Chondrocyte (in vitro differentiated cells): ENCODE results near the gene ADAMTS3. TPM values are rescaled to one million over a fixed set of nuclear protein-coding genes. Genes with fewer than 3 reads are reported as not detected.
A peak's percentile ranks its signal among the peaks of the same experiment; 100 is the strongest.

Source experiments
- DNase-seq: peaks from one replicate; pipeline ENCODE4 v3.0.0; 2021; ENCODE audit warnings: mixed read lengths, low spot score
- H3K27ac Mint-ChIP-seq: one replicate; pipeline ENCODE4 v1.8.0; 2021; ENCODE audit warnings: mild to moderate bottlenecking, moderate library complexity, mixed read lengths; ENCODE audit not compliant: unreplicated experiment
- H3K27me3 Mint-ChIP-seq: 2 replicates; pipeline ENCODE4 v1.8.0; 2021; ENCODE audit warnings: low read depth, mixed read lengths
- H3K36me3 Mint-ChIP-seq: 2 replicates; pipeline ENCODE4 v1.8.0; 2021; ENCODE audit warnings: low read depth, mixed read lengths
- H3K4me1 Mint-ChIP-seq: 2 replicates; pipeline ENCODE4 v1.8.0; 2021; ENCODE audit warnings: low read depth, mild to moderate bottlenecking, mixed read lengths
- H3K4me3 Mint-ChIP-seq: one replicate; pipeline ENCODE4 v1.8.0; 2021; ENCODE audit warnings: mild to moderate bottlenecking, moderate library complexity, mixed read lengths; ENCODE audit not compliant: unreplicated experiment
- H3K9me3 Mint-ChIP-seq: 2 replicates; pipeline ENCODE4 v1.8.0; 2021; ENCODE audit warnings: low read depth, mixed read lengths
- CTCF ChIP-seq: fragments of 200-600 bp; sonication (generic); IDR thresholded peaks from 2 replicates; pipeline ENCODE4 v1.5.0; 2021; ENCODE audit warnings: antibody characterized with exemption, mild to moderate bottlenecking, moderate library complexity
- total RNA-seq: library from RNA; stranded (reverse); gene quantifications from 3 replicates; pipeline ENCODE4 v1.2.1, GENCODE V29; 2021

The ADAMTS3 gene
- total RNA-seq, 1 donor from 2014 or later: 0.60 TPM

GRCh38 chr4:72286185-72286584, 282.8 kb downstream of the ADAMTS3 start:
- H3K4me3 Mint-ChIP-seq: no peak overlapping the region
- no peaks in the 10 kb centered on the region for H3K4me1 Mint-ChIP-seq
- H3K9me3 Mint-ChIP-seq: no peaks in the 10 kb centered on the region
- no peaks in the 10 kb centered on the region for H3K36me3 Mint-ChIP-seq
- no peak overlapping the region for H3K27ac Mint-ChIP-seq
- DNase-seq: no peak
- TF ChIP-seq CTCF: peak; percentile 80
- peaks cover 6% of the 10 kb centered on the region for H3K27me3 Mint-ChIP-seq

GRCh38 chr4:72283357-72283756, 285.7 kb downstream of the ADAMTS3 start:
- no peaks in the 10 kb centered on the region for H3K9me3 Mint-ChIP-seq
- H3K4me1 Mint-ChIP-seq: no peaks in the 10 kb centered on the region
- no peak for TF ChIP-seq CTCF
- H3K36me3 Mint-ChIP-seq: no peaks in the 10 kb centered on the region
- H3K27ac Mint-ChIP-seq: no peak overlapping the region
- H3K27me3 Mint-ChIP-seq: peaks cover 8% of the 10 kb centered on the region
- H3K4me3 Mint-ChIP-seq: no peak overlapping the region
- no peak for DNase-seq

- Mint-ChIP-seq H3K9me3 (no peaks in the 10 kb centered on the region), H3K27me3 (peaks cover 18% of the 10 kb centered on the region), H3K4me1 (no peaks in the 10 kb centered on the region)
These were observed 288.8 kb downstream of the ADAMTS3 start for GRCh38 chr4:72280252-72280651.

GRCh38 chr4:72275381-72275780, 293.6 kb downstream of the ADAMTS3 start:
- Mint-ChIP-seq H3K9me3 (peaks cover 8% of the 10 kb centered on the region), H3K4me3 (no peak overlapping the region), H3K27ac (no peak overlapping the region), H3K27me3 (peaks cover 23% of the 10 kb centered on the region), H3K4me1 (no peaks in the 10 kb centered on the region), H3K36me3 (no peaks in the 10 kb centered on the region)
- no peak for DNase-seq
- TF ChIP-seq CTCF: no peak

More at GRCh38 chr4:72280252-72280651, 288.8 kb downstream of the ADAMTS3 start:
- no peaks in the 10 kb centered on the region for H3K36me3 Mint-ChIP-seq
- H3K4me3 Mint-ChIP-seq: no peak overlapping the region
- H3K27ac Mint-ChIP-seq: no peak overlapping the region
- TF ChIP-seq CTCF: no peak
- no peak for DNase-seq

GRCh38 chr4:72274251-72274650, 294.8 kb downstream of the ADAMTS3 start:
- peaks cover 8% of the 10 kb centered on the region for H3K9me3 Mint-ChIP-seq
- peaks cover 23% of the 10 kb centered on the region for H3K27me3 Mint-ChIP-seq
- no peak for TF ChIP-seq CTCF
- H3K27ac Mint-ChIP-seq: no peak overlapping the region
- H3K36me3 Mint-ChIP-seq: no peaks in the 10 kb centered on the region
- DNase-seq: no peak
- H3K4me1 Mint-ChIP-seq: no peaks in the 10 kb centered on the region
- no peak overlapping the region for H3K4me3 Mint-ChIP-seq
